GM13977 (cell line): ENCODE measurements around the gene INMT.
"Not testable (repeated sequence)": the region's sequence is repeated elsewhere in the genome, so short reads cannot be mapped to it uniquely, and the experiment has no call there.

ENCODE experiments used
- DNase-seq: peaks from one replicate; pipeline ENCODE4 v3.0.0; 2012; ENCODE audit warnings: low spot score
- in situ Hi-C: fragments of 300-500 bp; cut with MboI; formaldehyde crosslinking; loops from one replicate; pipeline ENCODE4 v1.12.0; 2022; ENCODE audit warnings: low sequenced_read_pairs, low pct_unique_long_range_greater_than_20kb, mixed read lengths, inconsistent platforms; ENCODE audit not compliant: unreplicated experiment
- TF ChIP-seq, protein P1 (sequence below): IDR thresholded peaks from 2 replicates; pipeline ENCODE4 v1.5.1; 2012; ENCODE audit warnings: mild to moderate bottlenecking, control low read depth; ENCODE audit not compliant: insufficient read depth; ENCODE audit errors: extremely low read depth, missing control alignments

INMT gene

DNA sequence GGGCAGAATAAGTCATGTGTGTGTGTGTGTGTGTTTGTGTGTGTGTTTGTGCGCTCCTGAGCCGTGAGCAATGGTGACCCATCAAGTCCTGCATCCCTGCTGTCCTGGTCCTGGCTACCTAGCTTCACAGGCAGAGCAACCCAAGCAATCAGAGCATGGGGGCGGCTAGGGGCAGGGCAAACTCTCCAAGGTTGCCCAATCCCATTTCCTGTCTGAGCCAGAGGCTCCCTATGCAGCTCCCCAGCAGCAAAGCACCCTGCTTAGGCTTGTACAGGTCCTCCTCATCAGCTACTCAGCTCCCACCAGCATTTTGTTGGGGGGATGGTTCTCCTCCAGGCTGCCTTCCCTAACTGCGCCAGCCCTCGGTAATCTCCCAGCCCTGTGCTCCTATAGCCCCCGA is 38.5 kb upstream of the INMT start:
- no peak for DNase-seq
- TF ChIP-seq, protein P1, sequence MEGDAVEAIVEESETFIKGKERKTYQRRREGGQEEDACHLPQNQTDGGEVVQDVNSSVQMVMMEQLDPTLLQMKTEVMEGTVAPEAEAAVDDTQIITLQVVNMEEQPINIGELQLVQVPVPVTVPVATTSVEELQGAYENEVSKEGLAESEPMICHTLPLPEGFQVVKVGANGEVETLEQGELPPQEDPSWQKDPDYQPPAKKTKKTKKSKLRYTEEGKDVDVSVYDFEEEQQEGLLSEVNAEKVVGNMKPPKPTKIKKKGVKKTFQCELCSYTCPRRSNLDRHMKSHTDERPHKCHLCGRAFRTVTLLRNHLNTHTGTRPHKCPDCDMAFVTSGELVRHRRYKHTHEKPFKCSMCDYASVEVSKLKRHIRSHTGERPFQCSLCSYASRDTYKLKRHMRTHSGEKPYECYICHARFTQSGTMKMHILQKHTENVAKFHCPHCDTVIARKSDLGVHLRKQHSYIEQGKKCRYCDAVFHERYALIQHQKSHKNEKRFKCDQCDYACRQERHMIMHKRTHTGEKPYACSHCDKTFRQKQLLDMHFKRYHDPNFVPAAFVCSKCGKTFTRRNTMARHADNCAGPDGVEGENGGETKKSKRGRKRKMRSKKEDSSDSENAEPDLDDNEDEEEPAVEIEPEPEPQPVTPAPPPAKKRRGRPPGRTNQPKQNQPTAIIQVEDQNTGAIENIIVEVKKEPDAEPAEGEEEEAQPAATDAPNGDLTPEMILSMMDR = no peak
- in situ Hi-C loops = no loop called here

- no peak for DNase-seq
- TF ChIP-seq, protein P1 = no peak
- in situ Hi-C loops = no loop called here
These were observed 37.8 kb upstream of the INMT start for GRCh38 chr7:30714129-30714528.

DNA sequence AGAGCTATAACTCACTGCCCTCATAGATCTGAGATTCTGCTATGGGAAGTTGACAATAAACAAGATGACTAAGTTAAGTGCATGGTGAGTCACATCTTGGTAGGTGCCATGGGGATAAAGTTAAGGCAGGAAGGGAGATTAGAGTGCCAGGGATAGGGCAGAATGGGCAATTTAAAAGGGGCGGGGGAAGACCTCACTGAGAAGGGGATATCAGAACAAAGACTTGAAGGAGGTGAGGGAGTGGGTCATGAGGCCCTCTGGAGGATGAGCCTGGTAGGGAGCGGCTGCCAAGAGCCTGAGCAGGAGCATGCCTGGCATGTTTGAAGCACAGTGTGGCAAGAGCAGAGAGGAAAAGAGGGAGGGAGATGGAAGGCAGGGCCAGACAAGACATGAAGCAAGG is 34.8 kb upstream of the INMT start:
- TF ChIP-seq, protein P1 = no peak
- in situ Hi-C loops = no loop called here
- no peak for DNase-seq

DNA sequence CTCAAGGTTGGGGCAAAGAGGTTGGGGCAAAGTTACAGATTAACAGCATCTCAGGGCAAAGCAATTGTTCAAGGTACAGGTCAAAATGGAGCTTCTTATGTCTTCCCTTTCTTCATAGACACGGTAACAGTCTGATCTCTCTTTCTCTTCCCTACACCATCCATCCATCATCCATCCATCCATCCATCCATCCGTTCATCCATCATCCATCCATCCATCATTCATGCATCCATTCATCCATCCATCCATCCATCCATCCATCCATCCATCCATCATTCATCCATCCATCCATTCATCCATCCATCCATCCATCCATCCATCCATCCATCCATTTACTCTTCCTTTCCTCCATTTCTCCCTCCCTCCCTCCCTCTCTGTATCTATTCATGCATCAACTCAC is 32.5 kb upstream of the INMT start:
- DNase-seq, in situ Hi-C loops: not testable (repeated sequence)

DNA sequence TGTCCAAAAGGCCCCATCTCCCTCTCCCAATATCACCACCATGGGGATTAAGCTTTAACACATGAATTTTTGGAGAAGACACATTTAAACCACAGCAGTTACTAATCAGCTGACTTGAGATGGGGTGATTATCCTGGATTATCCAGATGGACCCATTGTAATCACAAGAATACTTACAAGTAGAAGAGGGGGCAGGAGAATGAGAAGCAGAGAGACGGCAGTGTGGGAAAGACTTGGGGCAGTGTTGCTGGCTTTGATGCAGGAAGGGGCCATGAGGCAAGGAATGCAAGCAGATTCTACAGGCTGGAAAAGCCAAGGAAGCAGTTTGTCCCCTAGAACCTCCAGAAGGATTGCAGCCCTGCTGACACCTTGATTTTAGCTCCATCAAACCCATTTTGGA is 30.7 kb upstream of the INMT start:
- in situ Hi-C loops = no loop called here
- no peak for DNase-seq

DNA sequence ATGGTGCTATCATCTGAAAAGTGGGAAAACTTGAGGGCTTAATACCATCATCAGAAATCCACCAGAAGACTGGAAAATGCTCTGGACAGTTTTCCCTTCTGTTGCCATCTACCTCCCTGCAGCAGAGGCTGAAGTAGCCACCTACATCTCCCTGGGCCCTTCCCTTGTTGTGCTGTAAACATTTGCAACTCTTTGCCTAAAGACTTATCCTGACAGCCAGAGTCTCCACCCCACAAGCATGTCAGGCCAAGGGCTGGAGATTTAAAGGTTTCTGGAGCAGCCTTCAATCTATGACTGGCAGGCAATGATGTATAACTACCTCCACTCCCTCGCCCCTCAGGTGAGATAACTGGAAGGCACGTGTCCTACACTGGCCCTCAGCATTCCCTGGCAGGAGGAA is 29.7 kb upstream of the INMT start:
- TF ChIP-seq, protein P1 = no peak
- no peak for DNase-seq
- in situ Hi-C loops = no loop called here

More for the DNA sequence above, 30.7 kb upstream of the INMT start:
- TF ChIP-seq, protein P1 = no peak

DNA sequence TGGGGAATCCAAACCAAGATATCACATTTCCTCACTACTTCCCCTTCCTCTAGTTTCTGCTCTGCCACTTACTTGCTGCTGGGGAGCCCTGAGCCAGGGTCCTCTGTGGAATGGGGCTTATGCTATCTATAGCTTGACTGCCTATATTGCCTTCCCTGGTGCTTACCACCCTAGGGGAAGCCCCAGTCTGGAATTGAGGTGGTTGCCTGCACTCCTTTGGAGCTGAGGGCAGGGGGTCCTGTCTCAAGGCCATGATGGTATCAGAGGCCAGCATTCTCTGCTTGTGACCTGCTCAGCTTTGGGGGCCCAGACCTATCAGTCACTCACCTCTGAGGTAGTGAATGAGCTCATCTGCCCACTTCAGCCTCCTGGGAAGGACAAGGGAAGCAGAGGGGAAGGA is 29.3 kb upstream of the INMT start:
- in situ Hi-C loops = no loop called here
- TF ChIP-seq, protein P1 = no peak
- no peak for DNase-seq
